Mammary epithelial cell (primary cell): ENCODE measurements around the gene ARHGAP32.

Experiments
- EZH2 ChIP-seq: IDR thresholded peaks from 2 replicates; pipeline ENCODE4 v1.6.1; 2012; ENCODE audit warnings: low read length, inconsistent platforms, borderline replicate concordance
- TF ChIP-seq, protein P1 (sequence below), 2 donors: IDR thresholded peaks in 1 of 2; conservative IDR thresholded peaks in 1 of 2; 2 replicates each; pipeline ENCODE4 v1.5.1; 2011 to 2012; ENCODE audit warnings: inconsistent platforms in 2 of 2, low read length in 2 of 2, mild to moderate bottlenecking in 2 of 2, control low read depth in 1 of 2, low read depth in 1 of 2; ENCODE audit not compliant: insufficient read depth in 1 of 2; ENCODE audit errors: extremely low read depth in 1 of 2

GRCh38 chr11:129035244-129035643 lies 156.9 kb downstream of the ARHGAP32 start:
- TF ChIP-seq, protein P1, sequence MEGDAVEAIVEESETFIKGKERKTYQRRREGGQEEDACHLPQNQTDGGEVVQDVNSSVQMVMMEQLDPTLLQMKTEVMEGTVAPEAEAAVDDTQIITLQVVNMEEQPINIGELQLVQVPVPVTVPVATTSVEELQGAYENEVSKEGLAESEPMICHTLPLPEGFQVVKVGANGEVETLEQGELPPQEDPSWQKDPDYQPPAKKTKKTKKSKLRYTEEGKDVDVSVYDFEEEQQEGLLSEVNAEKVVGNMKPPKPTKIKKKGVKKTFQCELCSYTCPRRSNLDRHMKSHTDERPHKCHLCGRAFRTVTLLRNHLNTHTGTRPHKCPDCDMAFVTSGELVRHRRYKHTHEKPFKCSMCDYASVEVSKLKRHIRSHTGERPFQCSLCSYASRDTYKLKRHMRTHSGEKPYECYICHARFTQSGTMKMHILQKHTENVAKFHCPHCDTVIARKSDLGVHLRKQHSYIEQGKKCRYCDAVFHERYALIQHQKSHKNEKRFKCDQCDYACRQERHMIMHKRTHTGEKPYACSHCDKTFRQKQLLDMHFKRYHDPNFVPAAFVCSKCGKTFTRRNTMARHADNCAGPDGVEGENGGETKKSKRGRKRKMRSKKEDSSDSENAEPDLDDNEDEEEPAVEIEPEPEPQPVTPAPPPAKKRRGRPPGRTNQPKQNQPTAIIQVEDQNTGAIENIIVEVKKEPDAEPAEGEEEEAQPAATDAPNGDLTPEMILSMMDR (conservative IDR thresholded peaks at IDR 0.05 in 1 of 2, IDR thresholded peaks at IDR 0.05 in 1 of 2; ENCODE audit: extremely low read depth in 1 of 2, insufficient read depth in 1 of 2, low read depth in 1 of 2, low read length in 2 of 2) = no peak
- TF ChIP-seq EZH2 = no peak
